GM21381 (cell line): Measurements from ENCODE around the gene PRR20E.
"Not testable (repeated sequence)": the region's sequence is repeated elsewhere in the genome, so short reads cannot be mapped to it uniquely, and the experiment has no call there.

Experiments used
- ATAC-seq: cut with Tn5 transposase; IDR thresholded peaks from one replicate; pipeline ENCODE4 v1.9.1; 2021; ENCODE audit warnings: mild to moderate bottlenecking, moderate library complexity; ENCODE audit not compliant: unreplicated experiment

Gene PRR20E

GRCh38 chr13:57166897-57167296, at the start of gene PRR20E:
Gene PRR20E (plus strand): TSS chr13:57167197. CDS start chr13:57167584, 387 bp downstream.
- ATAC-seq: not testable (repeated sequence)

GRCh38 chr13:57123681-57124080, 43.3 kb upstream of the PRR20E start:
- no peak for ATAC-seq

GRCh38 chr13:57128909-57129308, 38.1 kb upstream of the PRR20E start:
- no peak for ATAC-seq

GRCh38 chr13:57136093-57136492, 30.9 kb upstream of the PRR20E start:
- ATAC-seq: no peak

GRCh38 chr13:57137585-57137984, 29.4 kb upstream of the PRR20E start:
- no peak for ATAC-seq

GRCh38 chr13:57138988-57139387, 28.0 kb upstream of the PRR20E start:
- no peak for ATAC-seq

GRCh38 chr13:57139781-57140180, 27.2 kb upstream of the PRR20E start:
- ATAC-seq: not testable (repeated sequence)

- not testable (repeated sequence) for ATAC-seq
These were observed 26.6 kb upstream of the PRR20E start, which contains the start of gene PRR20A for GRCh38 chr13:57140235-57140968. Gene PRR20A (plus strand): TSS chr13:57140918. CDS start chr13:57141305, 387 bp downstream.

- ATAC-seq: not testable (repeated sequence)
These were observed 19.8 kb upstream of the PRR20E start, which contains the start of gene PRR20B for GRCh38 chr13:57147188-57147587. Gene PRR20B (plus strand): TSS chr13:57147488. CDS start chr13:57147875, 387 bp downstream.

GRCh38 chr13:57148106-57148505, 18.9 kb upstream of the PRR20E start:
- ATAC-seq: not testable (repeated sequence)

- ATAC-seq: not testable (repeated sequence)
These were observed 13.2 kb upstream of the PRR20E start, which contains the start of gene PRR20C for GRCh38 chr13:57153761-57154160. Gene PRR20C (plus strand): TSS chr13:57154061. CDS start chr13:57154448, 387 bp downstream.

- not testable (repeated sequence) for ATAC-seq
These were observed 6.7 kb upstream of the PRR20E start, which contains the start of gene PRR20D for GRCh38 chr13:57160332-57160731. Gene PRR20D (plus strand): TSS chr13:57160632. CDS start chr13:57161019, 387 bp downstream.

- ATAC-seq: no peak
These were observed 24.7 kb downstream of the PRR20E start for GRCh38 chr13:57191667-57192066.

- ATAC-seq: no peak
These were observed 46.0 kb downstream of the PRR20E start for GRCh38 chr13:57212989-57213388.
